ENCODE data around the gene MYLK. TPM values are rescaled to one million over a fixed set of nuclear protein-coding genes. Genes with fewer than 3 reads are reported as not detected.

Gene MYLK
- total and polyA plus RNA-seq, 3 experiments from 2014 or later = 0.09 to 0.10 TPM; not detected in 1

GRCh38 chr3:123817413-123817812 is 66.7 kb downstream of the MYLK start:
- Mint-ChIP-seq H3K4me1 (no peaks in the 10 kb centered on the region), H3K4me3 (no peak overlapping the region), H3K9me3 (peaks cover 0 to 1% (median 0%) of the 10 kb centered on the region in 5 donors), H3K36me3 (no peaks in the 10 kb centered on the region), H3K27me3 (peaks cover 8 to 18% of the 10 kb centered on the region in 2 donors), H3K27ac (no peak overlapping the region)
- POLR2A ChIA-PET = no interaction called here
- Histone ChIP-seq H3K9me3 (ENCODE audit: low read length) (no peaks in the 10 kb centered on the region), H3K4me3 (ENCODE audit: low read length) (no peak overlapping the region), H3K27ac (ENCODE audit: low read depth, low read length) (no peak overlapping the region), H3K36me3 (ENCODE audit: insufficient read depth, low read length) (no peaks in the 10 kb centered on the region), H3K4me1 (ENCODE audit: insufficient read depth, low read length) (no peaks in the 10 kb centered on the region), H3K27me3 (ENCODE audit: insufficient read depth, low read length, poor library complexity, severe bottlenecking) (no peaks in the 10 kb centered on the region)
- DNase-seq = no peak
- CTCF ChIA-PET = no interaction called here

DNA sequence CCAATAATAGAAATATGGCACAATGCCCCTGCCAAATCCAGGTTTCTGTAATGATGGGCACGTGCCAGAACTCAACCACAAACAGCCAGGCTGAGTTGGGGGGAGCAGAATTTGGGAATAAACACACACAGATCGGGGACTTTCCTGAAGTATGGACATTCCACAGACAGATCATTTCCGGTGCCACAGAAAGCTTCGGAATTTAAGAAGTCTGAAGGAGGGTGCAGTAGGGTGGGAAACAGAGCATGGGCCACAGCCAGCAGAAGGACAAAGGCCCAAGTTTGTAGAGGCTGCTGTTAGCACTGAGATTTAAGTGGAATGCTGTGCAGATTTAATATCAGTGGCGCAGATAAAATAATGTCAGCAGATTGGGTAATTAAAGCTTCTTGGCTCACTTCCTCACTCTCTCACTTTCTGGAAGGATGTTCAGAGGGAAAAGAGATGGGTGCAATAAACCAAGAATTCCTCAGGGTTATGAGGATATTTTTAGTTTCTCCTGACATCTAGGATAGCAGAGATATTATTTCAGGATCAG is 67.4 kb downstream of the MYLK start:
- no peaks in the 10 kb centered on the region for H3K9me3 ChIP-seq (ENCODE audit: low read length)
- POLR2A ChIA-PET = no interaction called here
- H3K27me3 Mint-ChIP-seq = peaks cover 8 to 18% of the 10 kb centered on the region in 2 donors
- H3K4me3 ChIP-seq (ENCODE audit: low read length) = no peak overlapping the region
- peaks cover 0 to 1% (median 0%) of the 10 kb centered on the region in 5 donors for H3K9me3 Mint-ChIP-seq
- H3K27ac ChIP-seq (ENCODE audit: low read depth, low read length) = no peak overlapping the region
- no peak overlapping the region for H3K4me3 Mint-ChIP-seq
- H3K4me1 ChIP-seq (ENCODE audit: insufficient read depth, low read length) = no peaks in the 10 kb centered on the region
- H3K36me3 ChIP-seq (ENCODE audit: insufficient read depth, low read length) = no peaks in the 10 kb centered on the region
- H3K4me1 Mint-ChIP-seq = no peaks in the 10 kb centered on the region
- no peaks in the 10 kb centered on the region for H3K27me3 ChIP-seq (ENCODE audit: insufficient read depth, low read length, poor library complexity, severe bottlenecking)
- CTCF ChIA-PET = no interaction called here
- H3K27ac Mint-ChIP-seq = no peak overlapping the region
- no peak for DNase-seq
- H3K36me3 Mint-ChIP-seq = no peaks in the 10 kb centered on the region

GRCh38 chr3:123815981-123816380 is 68.2 kb downstream of the MYLK start:
- Mint-ChIP-seq H3K4me3 (no peak overlapping the region), H3K9me3 (peaks cover 0 to 1% (median 0%) of the 10 kb centered on the region in 5 donors), H3K27me3 (peaks cover 8 to 18% of the 10 kb centered on the region in 2 donors), H3K4me1 (no peaks in the 10 kb centered on the region), H3K27ac (no peak overlapping the region), H3K36me3 (no peaks in the 10 kb centered on the region)
- no peak overlapping the region for H3K4me3 ChIP-seq (ENCODE audit: low read length)
- ChIA-PET POLR2A (no interaction called here), CTCF (no interaction called here)
- no peaks in the 10 kb centered on the region for H3K9me3 ChIP-seq (ENCODE audit: low read length)
- no peaks in the 10 kb centered on the region for H3K4me1 ChIP-seq (ENCODE audit: insufficient read depth, low read length)
- H3K27ac ChIP-seq (ENCODE audit: low read depth, low read length) = no peak overlapping the region
- no peaks in the 10 kb centered on the region for H3K36me3 ChIP-seq (ENCODE audit: insufficient read depth, low read length)
- no peak for DNase-seq
- H3K27me3 ChIP-seq (ENCODE audit: insufficient read depth, low read length, poor library complexity, severe bottlenecking) = no peaks in the 10 kb centered on the region

- no peaks in the 10 kb centered on the region for H3K36me3 ChIP-seq (ENCODE audit: insufficient read depth, low read length)
- H3K27me3 ChIP-seq (ENCODE audit: insufficient read depth, low read length, poor library complexity, severe bottlenecking) = no peaks in the 10 kb centered on the region
- POLR2A ChIA-PET = no interaction called here
- Mint-ChIP-seq H3K9me3 (no peaks in the 10 kb centered on the region), H3K27me3 (peaks cover 3 to 16% of the 10 kb centered on the region in 2 donors), H3K4me3 (no peak overlapping the region), H3K4me1 (no peaks in the 10 kb centered on the region), H3K36me3 (no peaks in the 10 kb centered on the region), H3K27ac (no peak overlapping the region)
- DNase-seq = no peak
- CTCF ChIA-PET = no interaction called here
- H3K27ac ChIP-seq (ENCODE audit: low read depth, low read length) = no peak overlapping the region
- H3K9me3 ChIP-seq (ENCODE audit: low read length) = no peaks in the 10 kb centered on the region
- no peaks in the 10 kb centered on the region for H3K4me1 ChIP-seq (ENCODE audit: insufficient read depth, low read length)
- H3K4me3 ChIP-seq (ENCODE audit: low read length) = no peak overlapping the region
Observed at GRCh38 chr3:123813876-123814275, 70.3 kb downstream of the MYLK start.

GRCh38 chr3:123809597-123809996 is 74.5 kb downstream of the MYLK start:
- H3K27me3 Mint-ChIP-seq = peaks cover 3 to 10% of the 10 kb centered on the region in 2 donors
- DNase-seq = no peak
- Histone ChIP-seq H3K27me3 (ENCODE audit: insufficient read depth, low read length, poor library complexity, severe bottlenecking) (no peaks in the 10 kb centered on the region), H3K9me3 (ENCODE audit: low read length) (no peaks in the 10 kb centered on the region), H3K4me1 (ENCODE audit: insufficient read depth, low read length) (no peaks in the 10 kb centered on the region), H3K4me3 (ENCODE audit: low read length) (no peak overlapping the region), H3K27ac (ENCODE audit: low read depth, low read length) (no peak overlapping the region), H3K36me3 (ENCODE audit: insufficient read depth, low read length) (no peaks in the 10 kb centered on the region)
- CTCF ChIA-PET = no interaction called here
- no peaks in the 10 kb centered on the region for H3K9me3 Mint-ChIP-seq
- H3K27ac Mint-ChIP-seq = no peak overlapping the region
- POLR2A ChIA-PET = no interaction called here
- H3K4me3 Mint-ChIP-seq = no peak overlapping the region
- H3K4me1 Mint-ChIP-seq = no peaks in the 10 kb centered on the region
- no peaks in the 10 kb centered on the region for H3K36me3 Mint-ChIP-seq

DNA sequence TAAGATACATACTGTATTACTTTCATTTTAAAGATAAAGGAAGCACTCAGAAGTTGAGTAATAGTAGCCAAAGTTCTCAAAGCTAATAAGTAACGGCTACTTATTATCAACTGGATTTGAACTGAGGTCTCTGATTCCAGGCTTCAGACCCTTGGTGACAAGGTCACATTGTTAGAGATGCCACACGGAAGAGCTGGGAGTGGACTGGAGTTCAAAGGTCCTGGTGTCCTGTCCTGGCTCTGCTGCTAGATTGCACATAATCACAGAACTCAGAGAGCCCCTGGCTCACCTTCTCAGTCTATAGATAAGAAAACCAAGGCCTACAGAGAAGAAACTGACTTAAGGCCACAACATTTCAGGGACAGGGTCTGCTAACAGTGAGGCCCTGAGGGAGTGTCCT is 75.3 kb downstream of the MYLK start:
- Mint-ChIP-seq H3K27ac (no peak overlapping the region), H3K4me1 (no peaks in the 10 kb centered on the region), H3K4me3 (no peak overlapping the region), H3K36me3 (no peaks in the 10 kb centered on the region), H3K9me3 (no peaks in the 10 kb centered on the region), H3K27me3 (peaks cover 6 to 8% of the 10 kb centered on the region in 2 donors)
- H3K27me3 ChIP-seq (ENCODE audit: insufficient read depth, low read length, poor library complexity, severe bottlenecking) = no peaks in the 10 kb centered on the region
- H3K9me3 ChIP-seq (ENCODE audit: low read length) = no peaks in the 10 kb centered on the region
- H3K36me3 ChIP-seq (ENCODE audit: insufficient read depth, low read length) = no peaks in the 10 kb centered on the region
- CTCF ChIA-PET = no interaction called here
- POLR2A ChIA-PET = no interaction called here
- no peak overlapping the region for H3K27ac ChIP-seq (ENCODE audit: low read depth, low read length)
- no peak overlapping the region for H3K4me3 ChIP-seq (ENCODE audit: low read length)
- H3K4me1 ChIP-seq (ENCODE audit: insufficient read depth, low read length) = no peaks in the 10 kb centered on the region
- no peak for DNase-seq

DNA sequence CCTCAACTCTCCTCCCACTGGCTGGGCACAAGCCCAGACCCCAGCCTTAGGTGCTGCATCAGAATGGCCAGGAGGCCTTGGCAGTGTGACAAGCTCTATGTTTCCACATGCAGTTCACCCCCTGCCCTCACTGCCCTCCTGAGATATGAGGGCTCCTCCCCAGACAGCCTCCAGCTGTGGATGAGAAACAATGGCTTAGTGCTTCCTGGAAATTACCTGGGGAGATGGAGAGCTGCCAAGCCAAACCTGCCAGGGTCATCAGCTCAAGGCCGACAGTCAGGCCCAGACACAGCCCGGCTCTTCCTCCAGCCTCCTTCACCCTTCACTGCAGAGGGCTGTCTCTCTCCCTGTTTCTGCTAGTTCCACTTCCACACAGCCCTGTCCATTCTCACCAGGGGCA is 76.3 kb downstream of the MYLK start:
- no peaks in the 10 kb centered on the region for H3K9me3 Mint-ChIP-seq
- ChIA-PET POLR2A (no interaction called here), CTCF (no interaction called here)
- H3K36me3 Mint-ChIP-seq = no peaks in the 10 kb centered on the region
- no peaks in the 10 kb centered on the region for H3K36me3 ChIP-seq (ENCODE audit: insufficient read depth, low read length)
- H3K4me1 ChIP-seq (ENCODE audit: insufficient read depth, low read length) = no peaks in the 10 kb centered on the region
- no peaks in the 10 kb centered on the region for H3K9me3 ChIP-seq (ENCODE audit: low read length)
- H3K27ac Mint-ChIP-seq = no peak overlapping the region
- H3K4me3 Mint-ChIP-seq = no peak overlapping the region
- H3K27me3 Mint-ChIP-seq = peaks cover 3 to 6% of the 10 kb centered on the region in 2 donors
- H3K4me3 ChIP-seq (ENCODE audit: low read length) = no peak overlapping the region
- no peaks in the 10 kb centered on the region for H3K27me3 ChIP-seq (ENCODE audit: insufficient read depth, low read length, poor library complexity, severe bottlenecking)
- no peak overlapping the region for H3K27ac ChIP-seq (ENCODE audit: low read depth, low read length)
- no peaks in the 10 kb centered on the region for H3K4me1 Mint-ChIP-seq
- no peak for DNase-seq

DNA sequence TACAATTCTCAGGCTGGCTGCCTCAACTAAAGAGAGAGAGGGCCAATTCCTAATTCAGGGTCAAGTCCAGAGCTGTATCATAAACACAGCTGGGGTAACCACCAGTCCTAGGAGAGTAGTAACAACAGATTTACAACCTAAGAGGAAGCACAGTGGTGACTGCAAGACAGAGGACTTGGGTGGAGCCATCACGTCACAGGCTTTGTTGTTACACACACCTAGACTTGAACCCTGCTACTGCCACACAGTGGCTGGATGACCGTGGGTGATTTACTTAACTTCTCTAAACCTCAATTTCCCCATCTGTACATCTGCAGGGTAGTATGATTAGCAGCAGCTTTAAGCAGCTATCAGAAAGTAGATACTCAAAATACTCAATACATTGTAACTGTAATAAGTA is 78.6 kb downstream of the MYLK start:
- Mint-ChIP-seq H3K4me3 (no peak overlapping the region), H3K27me3 (peaks cover 3 to 10% of the 10 kb centered on the region in 2 donors), H3K36me3 (no peaks in the 10 kb centered on the region), H3K9me3 (no peaks in the 10 kb centered on the region), H3K4me1 (no peaks in the 10 kb centered on the region), H3K27ac (no peak overlapping the region)
- Histone ChIP-seq H3K36me3 (ENCODE audit: insufficient read depth, low read length) (no peaks in the 10 kb centered on the region), H3K27me3 (ENCODE audit: insufficient read depth, low read length, poor library complexity, severe bottlenecking) (no peaks in the 10 kb centered on the region), H3K4me3 (ENCODE audit: low read length) (no peak overlapping the region), H3K4me1 (ENCODE audit: insufficient read depth, low read length) (no peaks in the 10 kb centered on the region), H3K27ac (ENCODE audit: low read depth, low read length) (no peak overlapping the region), H3K9me3 (ENCODE audit: low read length) (no peaks in the 10 kb centered on the region)
- ChIA-PET POLR2A (no interaction called here), CTCF (no interaction called here)
- no peak for DNase-seq

DNA sequence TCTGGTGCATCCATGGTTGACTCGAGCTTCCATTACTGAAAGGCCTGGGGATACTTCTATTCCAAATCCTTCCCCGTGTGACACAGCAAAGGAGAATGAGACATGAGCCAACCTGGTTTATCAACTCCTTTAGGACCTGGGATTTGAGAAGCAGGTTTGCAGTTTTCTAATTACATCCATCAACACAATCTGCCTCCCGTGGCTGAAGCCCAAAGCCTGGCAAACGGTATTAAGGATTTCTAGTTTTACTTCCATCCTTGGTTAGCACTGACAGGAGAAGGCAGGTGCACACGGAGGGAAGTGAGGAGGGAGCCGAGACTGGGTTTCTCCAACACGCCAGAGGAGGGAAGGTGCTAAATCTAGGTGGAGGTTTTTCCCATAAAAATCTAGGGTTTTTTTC is 79.0 kb downstream of the MYLK start:
- Histone ChIP-seq H3K4me3 (ENCODE audit: low read length) (no peak overlapping the region), H3K36me3 (ENCODE audit: insufficient read depth, low read length) (no peaks in the 10 kb centered on the region), H3K4me1 (ENCODE audit: insufficient read depth, low read length) (no peaks in the 10 kb centered on the region), H3K9me3 (ENCODE audit: low read length) (no peaks in the 10 kb centered on the region), H3K27ac (ENCODE audit: low read depth, low read length) (no peak overlapping the region), H3K27me3 (ENCODE audit: insufficient read depth, low read length, poor library complexity, severe bottlenecking) (no peaks in the 10 kb centered on the region)
- Mint-ChIP-seq H3K27me3 (peaks cover 4 to 10% of the 10 kb centered on the region in 2 donors), H3K4me1 (no peaks in the 10 kb centered on the region), H3K27ac (no peak overlapping the region), H3K4me3 (no peak overlapping the region), H3K36me3 (no peaks in the 10 kb centered on the region), H3K9me3 (no peaks in the 10 kb centered on the region)
- CTCF ChIA-PET = no interaction called here
- POLR2A ChIA-PET = no interaction called here
- no peak for DNase-seq
